SK-N-SH treated with all-trans-retinoic acid at 6 μM for 48 hours (cell line): ENCODE measurements around the gene PARK7.

Source experiments
- ATAC-seq: fragments of 200-7000 bp; cut with Tn5 transposase; 3 replicates; pipeline ENCODE4 v1.9.1; 2020; ENCODE audit warnings: mild to moderate bottlenecking, moderate library complexity
- ARNTL ChIP-seq: fragments of 450-650 bp; formaldehyde crosslinking; IDR thresholded peaks from 2 replicates; pipeline ENCODE4 v1.5.0; 2020; ENCODE audit warnings: low read depth, mild to moderate bottlenecking, moderate library complexity, borderline replicate concordance
- BACH2 ChIP-seq: fragments of 250-450 bp; sonication (Bioruptor Pico); IDR thresholded peaks from 2 replicates; pipeline ENCODE4 v1.9.0; 2021; ENCODE audit warnings: mild to moderate bottlenecking, borderline replicate concordance
- CSDC2 ChIP-seq: fragments of 250-450 bp; sonication (Bioruptor Pico); IDR thresholded peaks from 2 replicates; pipeline ENCODE4 v1.5.0; 2020; ENCODE audit warnings: mild to moderate bottlenecking, moderate library complexity
- ESRRG ChIP-seq: fragments of 250-450 bp; sonication (Bioruptor Pico); IDR thresholded peaks from 2 replicates; pipeline ENCODE4 v1.6.1; 2021; ENCODE audit warnings: mild to moderate bottlenecking
- GLIS3 ChIP-seq: fragments of 250-450 bp; sonication (Bioruptor Pico); IDR thresholded peaks from 2 replicates; pipeline ENCODE4 v1.5.0; 2020; ENCODE audit warnings: mild to moderate bottlenecking, moderate library complexity
- ISL1 ChIP-seq: fragments of 250-450 bp; sonication (Bioruptor Pico); IDR thresholded peaks from 2 replicates; pipeline ENCODE4 v2.1.2; 2022; ENCODE audit warnings: mild to moderate bottlenecking, moderate library complexity
- OSR1 ChIP-seq: fragments of 250-450 bp; sonication (Bioruptor Pico); IDR thresholded peaks from 2 replicates; pipeline ENCODE4 v1.8.0; 2022; ENCODE audit warnings: moderate library complexity, mild to moderate bottlenecking, inconsistent platforms
- PPARA ChIP-seq: fragments of 250-450 bp; sonication (Bioruptor Pico); IDR thresholded peaks from 2 replicates; pipeline ENCODE4 v1.5.0; 2020; ENCODE audit warnings: mild to moderate bottlenecking, borderline replicate concordance
- SNAI2 ChIP-seq: fragments of 250-450 bp; sonication (Bioruptor Pico); IDR thresholded peaks from 2 replicates; pipeline ENCODE4 v1.5.0; 2020; ENCODE audit warnings: mild to moderate bottlenecking, moderate library complexity
- TCF4 ChIP-seq: fragments of 250-450 bp; sonication (Bioruptor Pico); IDR thresholded peaks from 2 replicates; pipeline ENCODE4 v1.8.0; 2021; ENCODE audit warnings: mild to moderate bottlenecking, moderate library complexity, borderline replicate concordance
- ZC3H10 ChIP-seq: fragments of 250-450 bp; sonication (Bioruptor Pico); IDR thresholded peaks from 2 replicates; pipeline ENCODE4 v1.5.1; 2021; ENCODE audit warnings: mild to moderate bottlenecking, moderate library complexity
- ZFP3 ChIP-seq: fragments of 250-450 bp; sonication (Bioruptor Pico); IDR thresholded peaks from 2 replicates; pipeline ENCODE4 v1.5.0; 2020; ENCODE audit warnings: mild to moderate bottlenecking, moderate library complexity
- ZFP30 ChIP-seq: fragments of 450-650 bp; formaldehyde crosslinking; IDR thresholded peaks from 2 replicates; pipeline ENCODE4 v1.5.0; 2022; ENCODE audit warnings: mild to moderate bottlenecking, moderate library complexity
- ZNF565 ChIP-seq: fragments of 450-650 bp; formaldehyde crosslinking; conservative IDR thresholded peaks from 2 replicates; pipeline ENCODE4 v1.5.0; 2020; ENCODE audit warnings: low read depth, mild to moderate bottlenecking, moderate library complexity
- ZNF70 ChIP-seq: fragments of 450-650 bp; formaldehyde crosslinking; IDR thresholded peaks from 2 replicates; pipeline ENCODE4 v1.5.0; 2020; ENCODE audit warnings: mild to moderate bottlenecking, moderate library complexity
- ZNF8 ChIP-seq: fragments of 450-650 bp; formaldehyde crosslinking; IDR thresholded peaks from 2 replicates; pipeline ENCODE4 v1.5.0; 2020; ENCODE audit warnings: mild to moderate bottlenecking, moderate library complexity
- TF ChIP-seq, protein P1 (sequence below): fragments of 250-450 bp; sonication (Bioruptor Pico); IDR thresholded peaks from 2 replicates; pipeline ENCODE4 v1.5.0; 2020; ENCODE audit warnings: mild to moderate bottlenecking, moderate library complexity
- TF ChIP-seq, protein P2 (sequence below): fragments of 250-450 bp; sonication (Bioruptor Pico); IDR thresholded peaks from 2 replicates; pipeline ENCODE4 v1.5.1; 2020; ENCODE audit warnings: low read depth, mild to moderate bottlenecking, moderate library complexity
- TF ChIP-seq, protein P3 (sequence below): fragments of 250-450 bp; sonication (Bioruptor Pico); IDR thresholded peaks from 2 replicates; pipeline ENCODE4 v1.5.1; 2021; ENCODE audit warnings: mild to moderate bottlenecking, moderate library complexity
- TF ChIP-seq, protein P4 (sequence below): fragments of 250-450 bp; sonication (Bioruptor Pico); IDR thresholded peaks from 2 replicates; pipeline ENCODE4 v1.8.0; 2020; ENCODE audit warnings: mild to moderate bottlenecking, moderate library complexity, borderline replicate concordance
- TF ChIP-seq, protein P5 (sequence below): fragments of 250-450 bp; sonication (Bioruptor Pico); IDR thresholded peaks from 2 replicates; pipeline ENCODE4 v1.8.0; 2021; ENCODE audit warnings: low read depth, mild to moderate bottlenecking, moderate library complexity, borderline replicate concordance

The PARK7 gene

DNA sequence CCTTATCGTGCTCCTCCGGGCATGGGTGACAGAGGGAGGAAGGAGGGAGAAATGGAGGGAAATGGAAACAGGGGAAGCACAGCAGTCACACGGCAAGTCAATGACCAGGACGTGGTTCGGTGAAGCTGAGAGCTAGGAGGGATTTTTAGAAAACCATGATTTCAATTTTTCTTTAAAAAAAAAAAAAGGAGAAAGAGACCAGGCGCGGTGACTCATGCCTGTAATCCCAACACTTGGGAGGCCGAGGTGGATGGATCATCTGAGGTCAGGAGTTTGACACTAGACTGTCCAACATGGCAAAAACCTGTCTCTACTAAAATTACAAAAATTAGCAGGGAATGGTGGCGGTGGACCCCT is 20.1 kb upstream of the PARK7 start (continued):
- TF ChIP-seq, protein P1, sequence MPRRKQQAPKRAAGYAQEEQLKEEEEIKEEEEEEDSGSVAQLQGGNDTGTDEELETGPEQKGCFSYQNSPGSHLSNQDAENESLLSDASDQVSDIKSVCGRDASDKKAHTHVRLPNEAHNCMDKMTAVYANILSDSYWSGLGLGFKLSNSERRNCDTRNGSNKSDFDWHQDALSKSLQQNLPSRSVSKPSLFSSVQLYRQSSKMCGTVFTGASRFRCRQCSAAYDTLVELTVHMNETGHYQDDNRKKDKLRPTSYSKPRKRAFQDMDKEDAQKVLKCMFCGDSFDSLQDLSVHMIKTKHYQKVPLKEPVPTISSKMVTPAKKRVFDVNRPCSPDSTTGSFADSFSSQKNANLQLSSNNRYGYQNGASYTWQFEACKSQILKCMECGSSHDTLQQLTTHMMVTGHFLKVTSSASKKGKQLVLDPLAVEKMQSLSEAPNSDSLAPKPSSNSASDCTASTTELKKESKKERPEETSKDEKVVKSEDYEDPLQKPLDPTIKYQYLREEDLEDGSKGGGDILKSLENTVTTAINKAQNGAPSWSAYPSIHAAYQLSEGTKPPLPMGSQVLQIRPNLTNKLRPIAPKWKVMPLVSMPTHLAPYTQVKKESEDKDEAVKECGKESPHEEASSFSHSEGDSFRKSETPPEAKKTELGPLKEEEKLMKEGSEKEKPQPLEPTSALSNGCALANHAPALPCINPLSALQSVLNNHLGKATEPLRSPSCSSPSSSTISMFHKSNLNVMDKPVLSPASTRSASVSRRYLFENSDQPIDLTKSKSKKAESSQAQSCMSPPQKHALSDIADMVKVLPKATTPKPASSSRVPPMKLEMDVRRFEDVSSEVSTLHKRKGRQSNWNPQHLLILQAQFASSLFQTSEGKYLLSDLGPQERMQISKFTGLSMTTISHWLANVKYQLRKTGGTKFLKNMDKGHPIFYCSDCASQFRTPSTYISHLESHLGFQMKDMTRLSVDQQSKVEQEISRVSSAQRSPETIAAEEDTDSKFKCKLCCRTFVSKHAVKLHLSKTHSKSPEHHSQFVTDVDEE = no peak
- TF ChIP-seq ZFP3 (no peak), PPARA (CRISPR knock-in tag) (no peak)

DNA sequence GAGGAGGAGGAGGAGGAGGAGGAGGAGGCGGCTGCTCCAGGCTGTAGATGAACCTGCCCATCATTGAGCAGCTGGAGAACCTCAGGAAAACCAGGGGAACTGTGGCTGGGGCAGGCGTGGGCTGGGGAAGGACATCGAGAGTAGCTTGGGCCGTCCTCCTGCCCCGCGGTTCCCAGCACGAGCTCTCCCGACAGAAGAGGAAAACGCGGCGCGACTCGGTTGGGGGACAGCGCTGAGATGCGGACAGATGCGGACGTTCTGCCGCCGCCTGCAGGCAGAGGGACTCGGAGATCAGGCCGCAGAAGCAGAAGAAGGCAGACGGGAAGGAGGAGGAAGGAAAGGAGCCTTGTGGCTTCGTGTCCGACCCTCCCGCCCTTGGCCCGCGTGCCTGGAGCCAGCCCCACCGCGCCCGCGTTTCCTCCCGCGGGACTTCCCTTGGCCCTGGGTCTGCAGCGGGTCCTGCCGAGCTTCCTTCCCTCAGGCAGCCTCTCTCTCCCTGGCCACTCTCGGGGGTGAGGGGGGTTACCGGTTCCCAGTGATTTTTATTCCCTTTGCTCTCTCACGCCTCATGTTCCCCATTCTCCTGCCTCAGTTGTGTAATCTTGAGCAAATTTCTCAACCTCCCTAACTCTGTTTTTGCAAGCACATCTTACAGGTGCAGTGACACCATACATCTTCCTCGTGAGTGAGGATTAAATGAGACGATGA is 19.1 kb upstream of the PARK7 start:
- no peak for TF ChIP-seq ZNF8 (CRISPR knock-in tag)
- TF ChIP-seq ZNF70 (CRISPR knock-in tag) = no peak
- TF ChIP-seq CSDC2 (CRISPR knock-in tag) = no peak
- TF ChIP-seq ZFP30 (CRISPR knock-in tag) = no peak
- no peak for TF ChIP-seq ZC3H10 (CRISPR knock-in tag)
- no peak for TF ChIP-seq GLIS3
- TF ChIP-seq, protein P1 = no peak
- TF ChIP-seq ESRRG = no peak
- TF ChIP-seq BACH2 (CRISPR knock-in tag) = no peak
- no peak for TF ChIP-seq ISL1
- no peak for TF ChIP-seq OSR1 (CRISPR knock-in tag)
- TF ChIP-seq TCF4 (CRISPR knock-in tag) = no peak
- TF ChIP-seq, protein P2, sequence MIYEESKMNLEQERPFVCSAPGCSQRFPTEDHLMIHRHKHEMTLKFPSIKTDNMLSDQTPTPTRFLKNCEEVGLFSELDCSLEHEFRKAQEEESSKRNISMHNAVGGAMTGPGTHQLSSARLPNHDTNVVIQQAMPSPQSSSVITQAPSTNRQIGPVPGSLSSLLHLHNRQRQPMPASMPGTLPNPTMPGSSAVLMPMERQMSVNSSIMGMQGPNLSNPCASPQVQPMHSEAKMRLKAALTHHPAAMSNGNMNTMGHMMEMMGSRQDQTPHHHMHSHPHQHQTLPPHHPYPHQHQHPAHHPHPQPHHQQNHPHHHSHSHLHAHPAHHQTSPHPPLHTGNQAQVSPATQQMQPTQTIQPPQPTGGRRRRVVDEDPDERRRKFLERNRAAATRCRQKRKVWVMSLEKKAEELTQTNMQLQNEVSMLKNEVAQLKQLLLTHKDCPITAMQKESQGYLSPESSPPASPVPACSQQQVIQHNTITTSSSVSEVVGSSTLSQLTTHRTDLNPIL (CRISPR knock-in tag) = no peak
- no peak for TF ChIP-seq ARNTL (CRISPR knock-in tag)
- no peak for TF ChIP-seq SNAI2 (CRISPR knock-in tag)
- no peak for TF ChIP-seq ZNF565 (CRISPR knock-in tag)
- TF ChIP-seq, protein P3, sequence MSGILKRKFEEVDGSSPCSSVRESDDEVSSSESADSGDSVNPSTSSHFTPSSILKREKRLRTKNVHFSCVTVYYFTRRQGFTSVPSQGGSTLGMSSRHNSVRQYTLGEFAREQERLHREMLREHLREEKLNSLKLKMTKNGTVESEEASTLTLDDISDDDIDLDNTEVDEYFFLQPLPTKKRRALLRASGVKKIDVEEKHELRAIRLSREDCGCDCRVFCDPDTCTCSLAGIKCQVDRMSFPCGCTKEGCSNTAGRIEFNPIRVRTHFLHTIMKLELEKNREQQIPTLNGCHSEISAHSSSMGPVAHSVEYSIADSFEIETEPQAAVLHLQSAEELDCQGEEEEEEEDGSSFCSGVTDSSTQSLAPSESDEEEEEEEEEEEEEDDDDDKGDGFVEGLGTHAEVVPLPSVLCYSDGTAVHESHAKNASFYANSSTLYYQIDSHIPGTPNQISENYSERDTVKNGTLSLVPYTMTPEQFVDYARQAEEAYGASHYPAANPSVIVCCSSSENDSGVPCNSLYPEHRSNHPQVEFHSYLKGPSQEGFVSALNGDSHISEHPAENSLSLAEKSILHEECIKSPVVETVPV = no peak
- TF ChIP-seq, protein P4, sequence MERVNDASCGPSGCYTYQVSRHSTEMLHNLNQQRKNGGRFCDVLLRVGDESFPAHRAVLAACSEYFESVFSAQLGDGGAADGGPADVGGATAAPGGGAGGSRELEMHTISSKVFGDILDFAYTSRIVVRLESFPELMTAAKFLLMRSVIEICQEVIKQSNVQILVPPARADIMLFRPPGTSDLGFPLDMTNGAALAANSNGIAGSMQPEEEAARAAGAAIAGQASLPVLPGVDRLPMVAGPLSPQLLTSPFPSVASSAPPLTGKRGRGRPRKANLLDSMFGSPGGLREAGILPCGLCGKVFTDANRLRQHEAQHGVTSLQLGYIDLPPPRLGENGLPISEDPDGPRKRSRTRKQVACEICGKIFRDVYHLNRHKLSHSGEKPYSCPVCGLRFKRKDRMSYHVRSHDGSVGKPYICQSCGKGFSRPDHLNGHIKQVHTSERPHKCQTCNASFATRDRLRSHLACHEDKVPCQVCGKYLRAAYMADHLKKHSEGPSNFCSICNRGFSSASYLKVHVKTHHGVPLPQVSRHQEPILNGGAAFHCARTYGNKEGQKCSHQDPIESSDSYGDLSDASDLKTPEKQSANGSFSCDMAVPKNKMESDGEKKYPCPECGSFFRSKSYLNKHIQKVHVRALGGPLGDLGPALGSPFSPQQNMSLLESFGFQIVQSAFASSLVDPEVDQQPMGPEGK (CRISPR knock-in tag) = no peak
- TF ChIP-seq, protein P5, sequence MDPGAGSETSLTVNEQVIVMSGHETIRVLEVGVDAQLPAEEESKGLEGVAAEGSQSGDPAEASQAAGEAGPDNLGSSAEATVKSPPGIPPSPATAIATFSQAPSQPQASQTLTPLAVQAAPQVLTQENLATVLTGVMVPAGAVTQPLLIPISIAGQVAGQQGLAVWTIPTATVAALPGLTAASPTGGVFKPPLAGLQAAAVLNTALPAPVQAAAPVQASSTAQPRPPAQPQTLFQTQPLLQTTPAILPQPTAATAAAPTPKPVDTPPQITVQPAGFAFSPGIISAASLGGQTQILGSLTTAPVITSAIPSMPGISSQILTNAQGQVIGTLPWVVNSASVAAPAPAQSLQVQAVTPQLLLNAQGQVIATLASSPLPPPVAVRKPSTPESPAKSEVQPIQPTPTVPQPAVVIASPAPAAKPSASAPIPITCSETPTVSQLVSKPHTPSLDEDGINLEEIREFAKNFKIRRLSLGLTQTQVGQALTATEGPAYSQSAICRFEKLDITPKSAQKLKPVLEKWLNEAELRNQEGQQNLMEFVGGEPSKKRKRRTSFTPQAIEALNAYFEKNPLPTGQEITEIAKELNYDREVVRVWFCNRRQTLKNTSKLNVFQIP (CRISPR knock-in tag) = no peak
- ATAC-seq = no peak; the same call in 2 of the 3 replicates
